ENCODE results near the gene ZBTB44.
"Not testable (repeated sequence)": the region's sequence is repeated elsewhere in the genome, so short reads cannot be mapped to it uniquely, and the experiment has no call there.

ZBTB44 gene

GRCh38 chr11:130194241-130195023 is 120.3 kb downstream of the ZBTB44 start:
- DNase-seq (ENCODE audit: low spot score): no peak

DNA sequence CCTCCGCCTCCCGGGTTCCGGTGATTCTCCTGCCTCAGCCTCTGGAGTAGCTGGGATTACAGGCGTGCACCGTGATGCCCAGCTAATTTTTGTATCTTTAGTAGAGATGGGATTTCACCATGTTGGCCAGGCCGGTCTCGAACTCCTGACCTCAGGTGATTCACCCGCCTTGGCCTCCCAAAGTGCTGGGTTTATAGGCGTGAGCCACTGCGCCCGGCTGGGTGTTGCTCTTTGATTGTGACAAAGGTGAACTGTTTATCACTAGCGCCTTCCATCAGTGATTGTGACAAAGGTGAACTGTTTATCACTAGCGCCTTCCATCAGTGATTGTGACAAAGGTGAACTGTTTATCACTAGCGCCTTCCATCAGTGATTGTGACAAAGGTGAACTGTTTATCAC is 121.2 kb downstream of the ZBTB44 start:
- DNase-seq (ENCODE audit: low spot score): not testable (repeated sequence)

DNA sequence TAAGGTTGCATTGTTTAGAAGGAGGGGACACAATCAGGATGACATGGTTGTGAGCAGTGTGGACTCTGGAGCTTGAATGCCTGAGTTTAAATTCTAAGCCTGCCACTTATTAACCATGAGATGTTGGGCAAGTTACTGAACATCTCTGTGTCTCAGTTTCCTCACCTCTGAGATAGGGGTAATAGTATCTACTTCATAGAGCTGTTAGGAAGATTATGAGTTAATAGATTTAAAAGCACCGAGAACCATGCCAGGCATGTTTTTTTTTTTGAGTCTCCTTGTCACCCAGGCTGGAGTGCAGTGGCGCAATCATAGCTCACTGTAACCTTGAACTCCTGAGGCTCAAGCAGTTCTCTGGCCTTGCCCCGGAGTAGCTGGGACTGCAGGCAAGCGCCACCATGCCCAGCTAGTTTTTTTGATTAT is 121.9 kb downstream of the ZBTB44 start:
- DNase-seq (ENCODE audit: low spot score): no peak

GRCh38 chr11:130191896-130192295 is 122.8 kb downstream of the ZBTB44 start:
- no peak for DNase-seq (ENCODE audit: low spot score)

DNA sequence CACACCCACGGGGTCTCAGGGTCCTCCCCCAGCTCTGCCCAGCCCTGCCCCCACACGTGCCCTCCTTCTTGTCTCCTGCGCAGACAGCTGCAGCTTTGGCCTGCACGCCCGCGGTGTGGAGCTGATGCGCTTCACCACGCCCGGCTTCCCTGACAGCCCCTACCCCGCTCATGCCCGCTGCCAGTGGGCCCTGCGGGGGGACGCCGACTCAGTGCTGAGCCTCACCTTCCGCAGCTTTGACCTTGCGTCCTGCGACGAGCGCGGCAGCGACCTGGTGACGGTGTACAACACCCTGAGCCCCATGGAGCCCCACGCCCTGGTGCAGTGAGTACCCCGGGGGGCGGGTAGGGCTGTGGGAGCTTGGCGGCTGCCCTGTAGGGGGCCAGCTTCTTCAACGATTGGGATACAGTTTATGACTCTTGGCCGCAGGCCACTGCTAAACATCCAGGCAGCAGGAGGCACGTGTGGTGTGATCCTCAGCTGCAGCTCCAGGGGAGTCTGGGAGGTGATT is 124.3 kb downstream of the ZBTB44 start:
- no peak for DNase-seq (ENCODE audit: low spot score)

GRCh38 chr11:130189492-130190210 is 125.1 kb downstream of the ZBTB44 start:
- no peak for DNase-seq (ENCODE audit: low spot score)

DNA sequence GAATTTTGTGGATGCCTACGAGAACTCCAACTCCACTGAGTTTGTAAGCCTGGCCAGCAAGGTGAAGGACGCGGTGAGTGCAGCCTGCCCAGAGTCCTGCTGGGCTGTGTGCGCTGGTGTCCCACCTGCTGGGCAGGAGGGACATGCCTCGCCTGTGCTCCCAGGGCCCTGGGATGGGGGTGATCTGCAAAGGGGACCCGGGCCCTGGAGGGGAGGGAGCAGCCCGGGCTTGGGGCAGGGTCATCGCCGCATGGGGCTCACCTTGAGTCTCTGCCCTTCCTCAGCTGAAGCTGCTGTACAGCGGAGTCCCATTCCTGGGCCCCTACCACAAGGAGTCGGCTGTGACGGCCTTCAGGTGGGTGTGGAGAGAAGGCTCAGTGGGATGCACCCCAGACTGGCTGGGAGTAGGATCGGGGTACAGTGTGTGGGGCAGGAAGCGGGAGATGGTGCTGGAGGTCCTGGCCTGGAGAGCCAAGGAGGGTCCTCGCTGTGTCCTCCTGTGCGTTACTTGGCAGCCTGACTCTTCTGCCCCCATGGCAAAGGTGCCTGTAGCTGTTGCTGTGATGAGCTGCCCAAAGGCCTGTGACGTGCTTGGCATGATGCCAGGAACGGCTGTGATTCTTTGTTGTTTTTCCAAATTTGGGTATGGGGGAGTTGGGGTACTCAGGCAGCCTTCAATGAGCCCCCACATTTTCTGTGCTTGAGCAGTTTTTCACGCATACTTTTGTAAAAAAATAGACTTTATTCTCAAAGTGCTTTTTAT is 126.0 kb downstream of the ZBTB44 start:
- no peak for DNase-seq (ENCODE audit: low spot score)

DNA sequence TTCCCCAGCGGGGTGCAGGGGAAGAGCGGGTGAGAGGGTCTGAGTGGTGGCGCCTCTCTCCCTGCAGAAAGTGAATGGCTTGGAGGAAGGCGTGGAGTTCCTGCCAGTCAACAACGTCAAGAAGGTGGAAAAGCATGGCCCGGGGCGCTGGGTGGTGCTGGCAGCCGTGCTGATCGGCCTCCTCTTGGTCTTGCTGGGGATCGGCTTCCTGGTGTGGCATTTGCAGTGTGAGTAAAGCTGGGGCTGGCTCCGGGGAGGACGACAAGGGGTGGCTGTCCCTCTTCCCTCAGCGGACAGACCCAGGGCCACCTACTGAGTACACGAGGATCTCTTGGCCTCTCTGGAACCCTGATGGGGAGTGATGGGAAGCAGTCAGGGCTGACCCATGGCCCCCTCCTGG is 126.7 kb downstream of the ZBTB44 start:
- DNase-seq (ENCODE audit: low spot score): no peak

DNA sequence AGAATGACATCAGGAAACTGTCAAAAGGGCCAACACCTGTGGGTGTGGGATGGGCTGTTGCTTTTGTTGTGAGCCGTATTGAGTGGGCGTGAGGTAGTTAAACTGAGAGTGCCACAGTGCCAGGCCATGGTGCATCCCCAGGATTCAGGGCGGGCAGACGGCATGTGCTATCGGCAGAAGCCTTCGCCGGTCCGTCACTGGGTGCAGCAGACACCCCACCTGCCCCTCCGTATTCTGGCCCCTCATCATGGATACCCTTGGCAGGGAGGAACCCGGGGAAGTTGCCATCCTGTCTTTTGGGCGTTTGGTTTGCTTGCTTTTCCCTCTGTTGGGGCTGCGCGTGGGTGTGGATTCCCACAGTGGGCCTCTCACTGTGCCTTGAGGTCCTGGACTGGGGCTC is 127.6 kb downstream of the ZBTB44 start:
- DNase-seq (ENCODE audit: low spot score): no peak

DNA sequence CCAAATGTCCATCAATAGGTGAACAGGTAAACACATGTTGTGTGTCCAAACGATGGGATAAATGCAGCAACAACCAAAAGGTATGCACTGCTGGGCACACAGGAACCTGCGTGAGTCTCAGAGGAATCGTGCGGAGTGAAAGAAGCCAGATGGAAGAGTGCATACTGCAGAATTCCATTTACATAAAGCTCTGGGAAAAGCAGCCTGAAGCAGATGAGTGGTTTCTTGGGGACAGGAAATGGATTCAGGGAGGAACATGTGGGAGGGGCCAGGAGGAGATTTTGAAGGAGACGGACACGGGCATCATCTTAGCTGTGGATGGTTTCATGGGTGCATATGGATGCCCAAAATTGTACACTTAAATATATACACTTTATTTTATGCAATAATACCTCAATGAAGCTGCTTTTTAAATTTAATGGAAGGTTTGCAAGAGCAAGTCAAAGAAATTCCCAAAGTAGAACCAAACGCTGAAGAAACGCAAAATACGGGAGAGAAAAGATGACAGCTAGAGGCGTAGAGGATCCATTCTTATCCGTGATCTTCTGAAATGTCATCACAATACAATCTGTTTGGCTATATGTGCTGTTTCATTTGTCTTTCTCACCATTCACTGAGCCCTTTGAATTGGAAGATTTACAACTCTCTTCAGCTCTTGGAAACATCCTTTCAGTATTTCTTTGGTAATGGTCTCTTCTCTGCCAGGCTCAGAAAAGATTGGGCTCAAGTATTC is 130.7 kb downstream of the ZBTB44 start:
- DNase-seq (ENCODE audit: low spot score): no peak

DNA sequence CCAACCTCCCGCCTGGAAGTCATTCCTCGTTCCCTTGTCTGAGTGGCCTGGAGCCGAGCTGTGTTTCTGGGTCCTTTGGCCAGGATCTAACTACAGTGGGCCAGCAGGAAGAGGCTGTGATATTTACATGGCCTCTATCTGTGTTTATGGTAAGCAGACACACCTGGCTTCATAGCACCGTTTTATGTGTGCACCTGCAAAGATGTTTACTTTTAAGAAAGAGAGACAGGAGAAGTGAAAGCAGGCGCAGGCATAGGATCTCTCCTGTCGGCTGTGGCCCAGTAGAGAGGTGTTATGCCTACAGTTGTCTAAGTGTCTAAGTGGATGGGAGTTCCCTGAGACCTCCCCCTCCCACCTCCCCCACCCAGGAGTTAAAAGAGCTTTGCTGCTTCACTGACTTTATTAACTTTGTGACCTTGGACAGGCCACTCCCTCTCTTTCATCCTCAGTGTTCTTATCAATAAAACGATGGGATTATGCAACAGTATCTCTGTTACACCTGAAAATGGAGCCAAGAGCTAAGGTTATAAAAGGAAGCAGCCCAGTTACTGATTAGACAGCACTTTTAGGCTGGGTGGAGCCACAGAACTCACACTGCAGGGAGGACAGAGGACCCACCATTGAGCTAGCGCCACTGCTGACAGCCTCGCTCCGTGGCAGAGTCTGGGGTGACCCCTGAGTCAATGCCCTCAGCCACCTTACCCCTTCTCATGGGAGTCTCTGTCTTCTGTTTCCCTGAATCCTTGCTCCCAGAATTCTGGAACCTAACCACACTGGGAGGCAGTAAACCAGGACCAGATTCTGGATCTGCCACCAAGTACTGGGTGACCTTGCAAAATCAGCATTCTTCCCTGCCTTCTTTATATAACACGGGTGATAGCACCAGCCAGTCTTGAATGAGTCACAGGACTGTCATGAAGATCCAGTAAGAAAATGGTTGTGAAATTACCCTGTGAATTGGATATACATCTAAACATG is 133.1 kb downstream of the ZBTB44 start:
- DNase-seq (ENCODE audit: low spot score): peak; percentile 51

DNA sequence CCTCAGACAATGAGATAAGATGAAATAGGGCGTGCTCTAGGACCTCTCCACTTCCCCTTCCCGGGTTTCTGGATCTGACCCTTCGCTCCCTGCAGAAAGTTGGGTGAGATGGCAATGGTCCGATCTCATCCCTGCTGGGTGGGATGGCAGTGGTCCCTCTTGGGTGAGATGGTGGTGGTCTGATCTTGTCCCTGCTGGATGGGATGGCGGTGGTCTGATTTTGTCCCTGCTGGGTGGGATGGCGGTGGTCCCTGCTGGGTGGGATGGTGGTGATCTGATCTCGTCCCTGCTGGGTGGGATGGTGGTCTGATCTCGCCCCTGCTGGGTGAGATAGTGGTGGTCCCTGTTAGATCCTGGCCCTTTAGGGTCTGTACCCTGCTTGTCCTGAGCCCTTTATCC is 133.8 kb downstream of the ZBTB44 start:
- no peak for DNase-seq (ENCODE audit: low spot score)

DNA sequence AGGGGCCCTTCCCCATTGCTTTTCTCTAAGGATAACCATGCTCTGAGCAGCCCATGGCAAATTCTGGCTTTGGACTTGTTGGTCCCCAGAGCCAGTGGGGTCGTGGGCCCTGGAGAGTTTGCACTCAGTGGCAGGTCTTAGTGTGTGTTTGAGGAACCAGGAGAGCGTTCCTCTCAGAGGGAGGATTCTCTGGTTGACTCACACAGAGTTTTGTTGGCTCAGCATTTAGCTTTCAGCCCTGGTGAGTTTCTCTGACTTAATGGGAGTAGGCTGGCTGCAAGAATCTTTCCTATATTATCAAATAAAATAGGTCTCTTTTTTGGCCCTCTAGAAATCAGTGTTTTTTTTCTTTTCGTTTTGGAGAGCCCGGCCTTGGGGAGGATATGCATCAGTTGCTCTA is 134.2 kb downstream of the ZBTB44 start:
- DNase-seq (ENCODE audit: low spot score): no peak

DNA sequence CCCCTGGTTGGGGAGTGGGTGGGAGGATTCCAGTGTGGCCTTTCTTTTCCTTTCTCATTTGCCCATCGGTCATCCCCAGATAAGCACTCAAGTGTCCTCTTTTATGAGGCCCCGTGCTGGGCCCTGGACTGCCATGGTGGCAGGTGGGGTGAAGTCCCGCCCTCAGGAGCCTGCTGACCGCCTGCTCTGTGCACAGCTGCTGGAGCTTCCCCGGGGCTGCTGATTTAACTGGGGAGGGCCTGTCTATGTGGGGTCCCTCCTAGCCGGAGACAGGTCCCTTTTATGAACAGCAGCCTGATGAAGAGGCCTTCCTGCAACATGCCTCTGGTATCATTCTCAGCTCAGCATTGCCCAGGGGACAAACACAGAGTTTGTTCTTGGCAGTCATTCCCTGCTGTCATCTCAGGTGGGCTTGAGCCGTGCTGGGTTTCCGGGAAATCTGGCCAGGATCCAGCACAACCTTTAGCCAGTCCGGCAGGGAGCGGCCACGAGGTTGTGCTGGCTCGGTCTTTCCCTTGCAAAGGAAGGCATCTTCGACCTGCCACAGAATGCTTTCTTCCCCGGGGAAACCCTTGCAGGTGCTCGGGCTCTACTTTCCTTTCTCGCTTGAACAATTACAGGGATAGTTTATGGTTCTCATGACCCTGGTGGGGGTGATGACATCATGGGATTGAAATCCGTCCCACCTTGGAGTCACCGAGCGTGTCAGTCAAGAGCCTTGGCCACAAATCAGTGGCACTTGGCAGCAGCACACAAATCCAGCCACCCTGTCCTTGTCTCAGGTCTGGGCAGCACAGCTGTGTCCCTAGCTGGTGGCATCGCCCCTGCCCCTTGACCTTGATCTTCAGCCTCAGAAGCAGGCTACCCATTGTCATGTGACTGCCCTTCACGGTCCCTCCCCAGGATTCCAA is 135.1 kb downstream of the ZBTB44 start:
- no peak for DNase-seq (ENCODE audit: low spot score)

- DNase-seq (ENCODE audit: low spot score): no peak
Observed at GRCh38 chr11:130178441-130179339, 136.0 kb downstream of the ZBTB44 start.

DNA sequence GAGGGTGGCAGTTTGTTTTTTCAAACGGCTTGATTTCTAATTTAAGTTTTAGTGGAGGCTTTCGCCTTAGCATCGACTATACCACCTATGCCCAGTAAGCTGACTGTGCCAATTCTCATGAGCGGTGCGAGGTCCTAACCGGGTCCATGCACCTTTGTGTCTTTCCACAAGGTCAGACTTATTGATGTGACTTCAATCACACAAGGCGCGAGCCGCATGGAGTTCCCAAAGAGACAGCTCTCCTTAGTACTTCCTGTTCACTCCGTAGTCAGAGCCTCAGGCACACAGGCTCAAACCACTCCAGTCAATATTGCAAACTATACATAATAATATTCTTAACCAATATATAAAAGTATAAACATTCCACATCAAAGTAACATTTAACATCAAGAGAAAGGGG is 136.9 kb downstream of the ZBTB44 start:
- DNase-seq (ENCODE audit: low spot score): no peak
